Stomach smooth muscle (tissue), 2 donors: ENCODE results near the gene MRPS5.

Source experiments
- H3K27ac ChIP-seq: one replicate; pipeline ENCODE4 v1.7.0; 2013; ENCODE audit warnings: mild to moderate bottlenecking, low read length, inconsistent platforms
- H3K27me3 ChIP-seq, 2 donors: one replicate each; pipeline ENCODE4 v1.7.0; 2013; ENCODE audit warnings: low read length in 2 of 2; ENCODE audit not compliant: insufficient read depth in 2 of 2, control insufficient read depth in 1 of 2
- H3K36me3 ChIP-seq, 2 donors: one replicate each; pipeline ENCODE4 v1.7.0; 2013; ENCODE audit warnings: low read length in 2 of 2; ENCODE audit not compliant: control insufficient read depth in 2 of 2, insufficient read depth in 2 of 2
- H3K4me1 ChIP-seq: one replicate; pipeline ENCODE4 v1.7.0; 2013; ENCODE audit warnings: low read length; ENCODE audit not compliant: control insufficient read depth, insufficient read depth
- H3K4me3 ChIP-seq, 2 donors: one replicate each; pipeline ENCODE4 v1.7.0; 2013; ENCODE audit warnings: low read length in 2 of 2
- H3K9ac ChIP-seq, 2 donors: one replicate each; pipeline ENCODE4 v1.7.0; 2013; ENCODE audit warnings: low read length in 2 of 2, mild to moderate bottlenecking in 1 of 2
- H3K9me3 ChIP-seq, 2 donors: one replicate each; pipeline ENCODE4 v1.7.0; 2013; ENCODE audit warnings: low read length in 2 of 2; ENCODE audit not compliant: control insufficient read depth in 2 of 2
- donor health status: healthy.
- donor health status: Pancreatic carcinoma.

MRPS5 gene

GRCh38 chr2:95046371-95047112, 75.1 kb downstream of the MRPS5 start:
- Histone ChIP-seq H3K27ac (no peak overlapping the region), H3K9ac (no peak overlapping the region)

GRCh38 chr2:95044601-95045000, 77.0 kb downstream of the MRPS5 start:
- no peak overlapping the region for H3K9ac ChIP-seq
- peaks cover 0 to 4% of the 10 kb centered on the region in 2 donors for H3K27me3 ChIP-seq
- H3K27ac ChIP-seq: no peak overlapping the region
- H3K36me3 ChIP-seq: no peaks in the 10 kb centered on the region
- peaks cover 16% of the 10 kb centered on the region for H3K4me1 ChIP-seq
- no peak overlapping the region for H3K4me3 ChIP-seq
- no peaks in the 10 kb centered on the region for H3K9me3 ChIP-seq

More at GRCh38 chr2:95046371-95047112, 75.1 kb downstream of the MRPS5 start:
- H3K27me3 ChIP-seq: peaks cover 0 to 7% of the 10 kb centered on the region in 2 donors
- no peaks in the 10 kb centered on the region for H3K9me3 ChIP-seq
- H3K4me3 ChIP-seq: no peak overlapping the region
- peaks cover 15% of the 10 kb centered on the region for H3K4me1 ChIP-seq
- no peaks in the 10 kb centered on the region for H3K36me3 ChIP-seq

- Histone ChIP-seq H3K4me1 (peaks cover 16% of the 10 kb centered on the region), H3K36me3 (no peaks in the 10 kb centered on the region), H3K27me3 (peaks cover 0 to 4% of the 10 kb centered on the region in 2 donors), H3K4me3 (peak overlapping the region in 1 of 2 donors; percentile 54), H3K9ac (peak overlapping the region in 1 of 2 donors; percentile 62), H3K27ac (peak overlapping the region; percentile 60), H3K9me3 (no peaks in the 10 kb centered on the region)
Observed at GRCh38 chr2:95043300-95044093, 78.1 kb downstream of the MRPS5 start.

- Histone ChIP-seq H3K9ac (no peak overlapping the region), H3K9me3 (no peaks in the 10 kb centered on the region), H3K4me3 (no peak overlapping the region), H3K4me1 (peaks cover 16% of the 10 kb centered on the region), H3K27ac (peak overlapping the region; percentile 60), H3K27me3 (peaks cover 0 to 4% of the 10 kb centered on the region in 2 donors), H3K36me3 (no peaks in the 10 kb centered on the region)
Observed at GRCh38 chr2:95042472-95043271, 78.9 kb downstream of the MRPS5 start.

GRCh38 chr2:95041824-95042442, 79.7 kb downstream of the MRPS5 start:
- Histone ChIP-seq H3K27ac (no peak overlapping the region), H3K4me3 (no peak overlapping the region), H3K36me3 (no peaks in the 10 kb centered on the region), H3K4me1 (peaks cover 16% of the 10 kb centered on the region), H3K9ac (no peak overlapping the region), H3K9me3 (no peaks in the 10 kb centered on the region), H3K27me3 (peaks cover 0 to 4% of the 10 kb centered on the region in 2 donors)

- H3K4me1 ChIP-seq: peaks cover 16% of the 10 kb centered on the region
- no peak overlapping the region for H3K4me3 ChIP-seq
Observed at GRCh38 chr2:95041060-95041823, 80.4 kb downstream of the MRPS5 start.

GRCh38 chr2:95040426-95040825, 81.2 kb downstream of the MRPS5 start:
- H3K4me3 ChIP-seq: no peak overlapping the region
- no peaks in the 10 kb centered on the region for H3K9me3 ChIP-seq
- peaks cover 0 to 4% of the 10 kb centered on the region in 2 donors for H3K27me3 ChIP-seq
- H3K4me1 ChIP-seq: peaks cover 19% of the 10 kb centered on the region
- no peak overlapping the region for H3K9ac ChIP-seq
- H3K27ac ChIP-seq: no peak overlapping the region
- H3K36me3 ChIP-seq: no peaks in the 10 kb centered on the region

More at GRCh38 chr2:95041060-95041823, 80.4 kb downstream of the MRPS5 start:
- Histone ChIP-seq H3K9ac (no peak overlapping the region), H3K27ac (no peak overlapping the region), H3K36me3 (no peaks in the 10 kb centered on the region), H3K27me3 (peaks cover 0 to 4% of the 10 kb centered on the region in 2 donors), H3K9me3 (no peaks in the 10 kb centered on the region)

- peaks cover 0 to 4% of the 10 kb centered on the region in 2 donors for H3K27me3 ChIP-seq
- H3K9ac ChIP-seq: no peak overlapping the region
- H3K27ac ChIP-seq: no peak overlapping the region
- H3K36me3 ChIP-seq: no peaks in the 10 kb centered on the region
- no peak overlapping the region for H3K4me3 ChIP-seq
- no peaks in the 10 kb centered on the region for H3K9me3 ChIP-seq
- H3K4me1 ChIP-seq: peaks cover 19% of the 10 kb centered on the region
Observed at GRCh38 chr2:95039978-95040377, 81.6 kb downstream of the MRPS5 start.

GRCh38 chr2:95039363-95039762, 82.2 kb downstream of the MRPS5 start:
- Histone ChIP-seq H3K36me3 (no peaks in the 10 kb centered on the region), H3K4me3 (no peak overlapping the region), H3K4me1 (peaks cover 19% of the 10 kb centered on the region), H3K27ac (no peak overlapping the region), H3K9ac (no peak overlapping the region), H3K9me3 (no peaks in the 10 kb centered on the region), H3K27me3 (peaks cover 0 to 4% of the 10 kb centered on the region in 2 donors)
